Measurements from ENCODE around the gene PANX1.

PANX1 gene

DNA sequence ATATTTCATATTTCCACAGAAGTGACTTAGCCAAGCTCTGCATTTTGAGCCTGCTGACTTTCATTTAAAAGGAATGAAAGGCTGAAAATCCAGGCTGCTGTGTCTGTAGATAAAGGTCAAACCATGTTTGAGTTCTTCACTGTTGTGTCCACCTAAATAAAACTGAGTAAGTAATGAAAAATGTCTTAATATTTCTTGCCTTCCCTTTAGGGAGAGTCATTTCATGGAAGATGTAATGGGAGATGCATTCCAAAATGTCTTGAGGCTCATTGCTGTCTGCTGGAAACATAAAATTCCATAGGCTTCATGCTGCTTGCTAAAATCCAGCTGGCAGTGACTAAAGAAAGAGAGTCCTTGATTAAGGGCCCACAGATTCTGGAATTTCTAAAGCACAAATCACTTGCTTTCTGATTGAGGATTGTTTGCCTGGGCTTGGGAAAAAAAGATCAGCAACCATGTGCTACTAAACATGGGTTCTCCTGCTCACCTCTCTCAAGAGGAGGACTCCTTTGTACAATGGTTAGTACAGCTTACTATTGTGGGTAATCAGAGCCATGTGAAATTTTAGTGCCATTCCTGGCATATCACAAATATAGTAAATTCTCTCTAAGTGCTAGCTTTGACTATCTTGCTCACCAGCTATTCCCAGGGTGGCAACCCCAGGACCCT lies 56.9 kb downstream of the PANX1 start:
- H3K4me3 ChIP-seq (ENCODE audit: low read depth, low read length), result no peak overlapping the region
- in situ Hi-C loops (cut with HindIII; ENCODE audit: low sequenced_read_pairs), result no loop called here
- TF ChIP-seq, protein P1, sequence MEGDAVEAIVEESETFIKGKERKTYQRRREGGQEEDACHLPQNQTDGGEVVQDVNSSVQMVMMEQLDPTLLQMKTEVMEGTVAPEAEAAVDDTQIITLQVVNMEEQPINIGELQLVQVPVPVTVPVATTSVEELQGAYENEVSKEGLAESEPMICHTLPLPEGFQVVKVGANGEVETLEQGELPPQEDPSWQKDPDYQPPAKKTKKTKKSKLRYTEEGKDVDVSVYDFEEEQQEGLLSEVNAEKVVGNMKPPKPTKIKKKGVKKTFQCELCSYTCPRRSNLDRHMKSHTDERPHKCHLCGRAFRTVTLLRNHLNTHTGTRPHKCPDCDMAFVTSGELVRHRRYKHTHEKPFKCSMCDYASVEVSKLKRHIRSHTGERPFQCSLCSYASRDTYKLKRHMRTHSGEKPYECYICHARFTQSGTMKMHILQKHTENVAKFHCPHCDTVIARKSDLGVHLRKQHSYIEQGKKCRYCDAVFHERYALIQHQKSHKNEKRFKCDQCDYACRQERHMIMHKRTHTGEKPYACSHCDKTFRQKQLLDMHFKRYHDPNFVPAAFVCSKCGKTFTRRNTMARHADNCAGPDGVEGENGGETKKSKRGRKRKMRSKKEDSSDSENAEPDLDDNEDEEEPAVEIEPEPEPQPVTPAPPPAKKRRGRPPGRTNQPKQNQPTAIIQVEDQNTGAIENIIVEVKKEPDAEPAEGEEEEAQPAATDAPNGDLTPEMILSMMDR (IDR thresholded peaks at IDR 0.05; ENCODE audit: low read depth, low read length, missing control alignments), result no peak
- DNase-seq (ENCODE audit: low read depth), result peak; percentile 53

DNA sequence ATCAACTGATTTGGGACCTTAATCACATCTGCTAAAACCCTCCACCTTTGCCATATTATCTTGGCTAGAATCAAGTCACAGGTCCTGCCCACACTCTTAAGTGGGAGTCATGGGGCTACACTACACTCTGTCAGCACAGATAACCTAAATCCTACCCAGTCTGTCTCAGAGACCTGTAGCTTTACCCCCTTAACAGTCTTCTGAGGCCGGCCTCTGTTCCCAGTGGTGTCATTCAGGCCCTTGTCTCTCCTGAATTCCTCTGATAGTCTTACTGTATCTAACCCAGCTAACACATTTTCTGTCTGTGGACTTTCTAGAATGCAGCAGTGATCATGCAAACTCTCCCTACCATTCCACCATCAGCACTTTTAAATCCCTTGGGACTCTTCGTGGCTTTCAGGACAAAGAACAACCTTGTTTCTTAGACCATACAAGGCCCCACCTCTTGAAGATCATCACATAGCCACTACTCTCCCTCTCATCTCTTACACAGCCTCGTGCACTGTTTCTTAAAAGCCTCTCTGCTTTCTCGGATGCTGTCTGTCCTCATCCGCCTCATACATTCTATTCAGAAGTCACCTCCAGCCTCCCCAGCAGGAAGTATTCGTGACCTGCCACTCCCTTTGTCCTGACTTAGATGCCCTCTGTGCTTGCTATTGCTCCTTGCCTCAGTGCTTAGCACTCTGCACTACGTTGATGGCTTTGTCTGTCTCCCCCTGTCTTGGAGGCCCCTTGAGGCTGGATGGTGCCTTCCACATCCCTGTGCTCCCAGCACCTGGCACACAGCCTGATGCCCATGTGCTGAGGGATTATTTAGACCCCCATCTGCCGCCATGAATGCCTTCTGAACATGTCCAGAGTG lies 57.9 kb downstream of the PANX1 start:
- TF ChIP-seq, protein P1 (IDR thresholded peaks at IDR 0.05; ENCODE audit: low read depth, low read length, missing control alignments), result no peak
- no peak for DNase-seq (ENCODE audit: low read depth)
- in situ Hi-C loops (cut with HindIII; ENCODE audit: low sequenced_read_pairs), result no loop called here
- no peak overlapping the region for H3K4me3 ChIP-seq (ENCODE audit: low read depth, low read length)

DNA sequence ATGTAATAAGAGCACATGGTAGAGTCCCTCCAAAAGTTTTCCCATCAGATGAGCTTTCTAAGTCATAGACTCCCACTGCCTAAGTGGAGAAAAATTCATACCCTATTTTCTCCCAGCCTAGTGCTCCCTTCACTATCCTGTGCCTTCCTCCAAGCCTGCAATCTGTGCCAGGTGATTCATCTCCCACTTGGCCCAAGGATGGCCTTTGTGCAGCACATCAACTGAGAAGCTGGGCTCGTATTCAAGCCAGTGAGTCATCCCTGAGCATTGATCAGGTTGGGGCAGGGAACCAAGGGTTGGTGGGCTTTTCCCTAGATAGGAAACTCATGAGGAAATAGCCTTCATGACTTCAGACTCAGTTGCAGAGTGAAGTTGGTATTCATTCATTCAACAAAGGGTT lies 64.6 kb downstream of the PANX1 start:
- DNase-seq (ENCODE audit: low read depth), result peak; percentile 81
- in situ Hi-C loops (cut with HindIII; ENCODE audit: low sequenced_read_pairs), result no loop called here
- TF ChIP-seq, protein P1 (IDR thresholded peaks at IDR 0.05; ENCODE audit: low read depth, low read length, missing control alignments), result no peak
- H3K4me3 ChIP-seq (ENCODE audit: low read depth, low read length), result no peak overlapping the region

DNA sequence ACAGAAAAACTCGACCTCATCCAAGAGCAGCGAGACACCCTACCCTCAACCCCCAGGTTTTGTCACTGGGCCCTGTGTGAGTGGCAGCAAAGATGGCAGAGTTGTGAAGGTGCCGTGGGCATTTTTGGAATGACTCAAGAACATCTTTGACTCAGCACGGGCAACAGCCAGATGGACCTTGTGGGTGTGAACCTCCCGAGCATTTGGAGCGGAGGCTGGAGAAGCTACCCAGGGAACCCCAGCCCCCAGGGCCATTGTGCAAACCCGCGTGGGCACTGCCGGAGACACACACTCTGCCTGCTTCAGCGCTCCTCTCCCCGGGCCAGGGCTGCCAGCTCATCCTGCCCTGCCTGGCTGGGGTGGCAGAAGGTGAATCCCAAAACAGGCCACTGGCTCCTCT lies 66.1 kb downstream of the PANX1 start:
- in situ Hi-C loops (cut with HindIII; ENCODE audit: low sequenced_read_pairs), result no loop called here
- DNase-seq (ENCODE audit: low read depth), result no peak
- TF ChIP-seq, protein P1 (IDR thresholded peaks at IDR 0.05; ENCODE audit: low read depth, low read length, missing control alignments), result no peak
- no peak overlapping the region for H3K4me3 ChIP-seq (ENCODE audit: low read depth, low read length)

DNA sequence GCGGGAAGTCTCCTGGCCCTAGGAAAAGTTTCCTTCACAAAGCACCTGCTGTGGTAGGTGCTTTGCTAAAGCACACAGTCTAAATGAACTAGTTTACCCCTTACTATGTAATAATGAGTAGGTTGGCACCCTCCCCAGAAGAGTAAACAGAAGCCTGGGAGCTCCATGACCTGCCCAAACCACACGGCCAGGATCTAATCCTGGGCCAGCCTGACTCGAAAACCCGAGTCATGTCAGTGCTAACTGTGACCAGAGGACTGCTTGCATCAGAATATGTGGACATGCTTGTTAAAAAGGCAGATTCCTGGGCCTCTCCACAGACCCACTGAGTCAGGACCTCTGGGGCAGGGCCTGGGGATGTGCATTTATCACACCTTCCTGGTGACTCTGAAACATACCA lies 67.7 kb downstream of the PANX1 start:
- in situ Hi-C loops (cut with HindIII; ENCODE audit: low sequenced_read_pairs), result no loop called here
- H3K4me3 ChIP-seq (ENCODE audit: low read depth, low read length), result no peak overlapping the region
- TF ChIP-seq, protein P1 (IDR thresholded peaks at IDR 0.05; ENCODE audit: low read depth, low read length, missing control alignments), result no peak
- no peak for DNase-seq (ENCODE audit: low read depth)

DNA sequence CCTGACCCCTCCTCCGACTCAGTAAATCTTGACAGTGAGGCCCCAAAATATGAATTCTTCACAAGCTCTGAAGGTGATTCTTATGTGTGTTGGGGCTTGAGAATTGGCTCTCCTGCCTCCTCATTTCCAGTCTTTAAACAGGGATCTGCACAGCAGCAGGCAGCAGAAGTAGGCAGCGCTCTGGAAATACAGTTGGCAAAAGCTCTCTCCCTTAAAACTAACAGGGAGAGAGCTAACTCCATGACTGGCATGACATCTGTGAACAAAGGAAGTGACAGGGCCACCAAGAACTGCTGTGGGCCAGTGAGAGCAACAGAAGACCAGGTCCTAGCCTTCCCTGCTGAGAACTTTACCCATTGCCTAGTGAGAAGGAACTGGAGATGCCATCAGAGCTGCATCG lies 70.1 kb downstream of the PANX1 start:
- TF ChIP-seq, protein P1 (IDR thresholded peaks at IDR 0.05; ENCODE audit: low read depth, low read length, missing control alignments), result no peak
- no peak for DNase-seq (ENCODE audit: low read depth)
- H3K4me3 ChIP-seq (ENCODE audit: low read depth, low read length), result no peak overlapping the region
- in situ Hi-C loops (cut with HindIII; ENCODE audit: low sequenced_read_pairs), result no loop called here
